HG03342 (cell line): ENCODE data around the gene SUN3.
A peak's percentile ranks its signal among the peaks of the same experiment; 100 is the strongest.

Experiments
- ATAC-seq: cut with Tn5 transposase; IDR thresholded peaks from one replicate; pipeline ENCODE4 v1.9.1; 2021; ENCODE audit warnings: mild to moderate bottlenecking, moderate library complexity; ENCODE audit not compliant: unreplicated experiment

SUN3 gene

GRCh38 chr7:47979832-47980181, 49.1 kb downstream of the SUN3 start:
- ATAC-seq, result no peak

GRCh38 chr7:47979145-47979831, 49.6 kb downstream of the SUN3 start, which contains the start of gene HUS1:
TSS of gene HUS1 (minus strand) at chr7:47979615. CDS start at chr7:47979519, 96 bp downstream.
- ATAC-seq, result peak; percentile 99

GRCh38 chr7:47978790-47979144, 50.1 kb downstream of the SUN3 start:
- ATAC-seq, result no peak

GRCh38 chr7:47973739-47974138, 55.2 kb downstream of the SUN3 start:
- no peak for ATAC-seq

- no peak for ATAC-seq
Measured at GRCh38 chr7:47970761-47971160, 58.1 kb downstream of the SUN3 start.

- ATAC-seq, result peak; percentile 93
Measured at GRCh38 chr7:47968847-47969774, 59.8 kb downstream of the SUN3 start.

- no peak for ATAC-seq
Measured at GRCh38 chr7:47967708-47968107, 61.2 kb downstream of the SUN3 start.

GRCh38 chr7:47967123-47967522, 61.8 kb downstream of the SUN3 start:
- no peak for ATAC-seq

- ATAC-seq, result no peak
Measured at GRCh38 chr7:47965456-47965855, 63.5 kb downstream of the SUN3 start.

GRCh38 chr7:47962262-47962661, 66.6 kb downstream of the SUN3 start:
- ATAC-seq, result no peak

GRCh38 chr7:47957156-47957555, 71.8 kb downstream of the SUN3 start:
- no peak for ATAC-seq

GRCh38 chr7:47956220-47956619, 72.7 kb downstream of the SUN3 start:
- no peak for ATAC-seq

- peak; percentile 43 for ATAC-seq
Measured at GRCh38 chr7:47954231-47954911, 74.5 kb downstream of the SUN3 start.

GRCh38 chr7:47953822-47954221, 75.1 kb downstream of the SUN3 start:
- ATAC-seq, result peak; percentile 43

GRCh38 chr7:47952224-47952623, 76.7 kb downstream of the SUN3 start:
- ATAC-seq, result no peak

- no peak for ATAC-seq
Measured at GRCh38 chr7:47951374-47951773, 77.5 kb downstream of the SUN3 start.

- ATAC-seq, result no peak
Measured at GRCh38 chr7:47950714-47951113, 78.2 kb downstream of the SUN3 start.

- no peak for ATAC-seq
Measured at GRCh38 chr7:47949703-47950102, 79.2 kb downstream of the SUN3 start.

- no peak for ATAC-seq
Measured at GRCh38 chr7:47948141-47948790, 80.6 kb downstream of the SUN3 start, which contains the start of gene PKD1L1. TSS of gene PKD1L1 (minus strand) at chr7:47948466. CDS start at chr7:47948440, 26 bp downstream.

GRCh38 chr7:47947355-47947749, 81.6 kb downstream of the SUN3 start:
- no peak for ATAC-seq
